Astrocyte of the cerebellum (primary cell): ENCODE results near the gene ZDHHC4.

Source experiments
- DNase-seq: peaks from one replicate; pipeline ENCODE4 v3.0.0-alpha.2; 2011; ENCODE audit warnings: low read depth
- H3K4me3 ChIP-seq: 2 replicates; pipeline ENCODE4 v1.5.1; 2011; ENCODE audit warnings: mild to moderate bottlenecking, low read depth, low read length, moderate library complexity
- CTCF ChIP-seq: IDR thresholded peaks from 2 replicates; pipeline ENCODE4 v1.5.1; 2012; ENCODE audit warnings: low read length, low read depth, moderate library complexity, mild to moderate bottlenecking; ENCODE audit errors: missing control alignments
- in situ Hi-C: cut with HindIII; loops from 2 replicates; pipeline ENCODE4 v1.10.0; 2017; ENCODE audit warnings: low sequenced_read_pairs

The ZDHHC4 gene

GRCh38 chr7:6588566-6588965 lies 11.3 kb downstream of the ZDHHC4 start:
- in situ Hi-C loops = no loop called here
- H3K4me3 ChIP-seq = no peak overlapping the region
- no peak for TF ChIP-seq CTCF

GRCh38 chr7:6589151-6589828 lies 12.0 kb downstream of the ZDHHC4 start:
- TF ChIP-seq CTCF = no peak
- DNase-seq = no peak
- in situ Hi-C loops = no loop called here
- H3K4me3 ChIP-seq = peak overlapping the region; percentile 83

More at GRCh38 chr7:6588566-6588965, 11.3 kb downstream of the ZDHHC4 start:
- DNase-seq = no peak

- peak; percentile 41 for DNase-seq
- peak; percentile 34 for TF ChIP-seq CTCF
- H3K4me3 ChIP-seq = peak within 1 kb of the TSS; percentile 83
- in situ Hi-C loops = no loop called here
Observed at GRCh38 chr7:6589829-6590644, 12.8 kb downstream of the ZDHHC4 start, which contains the start of gene INTS15. INTS15 (plus strand) TSS chr7:6590021; CDS start chr7:6590284, 263 bp downstream.

GRCh38 chr7:6590645-6591110 lies 13.4 kb downstream of the ZDHHC4 start:
- TF ChIP-seq CTCF = no peak
- in situ Hi-C loops = no loop called here
- peak overlapping the region; percentile 83 for H3K4me3 ChIP-seq
- no peak for DNase-seq

- H3K4me3 ChIP-seq = no peak overlapping the region
- no peak for TF ChIP-seq CTCF
- in situ Hi-C loops = no loop called here
- no peak for DNase-seq
Observed at GRCh38 chr7:6600093-6600492, 22.8 kb downstream of the ZDHHC4 start.

GRCh38 chr7:6604458-6604857 lies 27.2 kb downstream of the ZDHHC4 start:
- in situ Hi-C loops = no loop called here
- DNase-seq = no peak
- no peak for TF ChIP-seq CTCF
- H3K4me3 ChIP-seq = no peak overlapping the region
